ENCODE data around the gene NGB. TPM values are rescaled to one million over a fixed set of nuclear protein-coding genes. Genes with fewer than 3 reads are reported as not detected.
"Not testable (repeated sequence)": the region's sequence is repeated elsewhere in the genome, so short reads cannot be mapped to it uniquely, and the experiment has no call there.

NGB gene
- total and polyA plus RNA-seq, 7 donors, result 1.9 to 10.0 (median 9.4) TPM; not detected in 2

DNA sequence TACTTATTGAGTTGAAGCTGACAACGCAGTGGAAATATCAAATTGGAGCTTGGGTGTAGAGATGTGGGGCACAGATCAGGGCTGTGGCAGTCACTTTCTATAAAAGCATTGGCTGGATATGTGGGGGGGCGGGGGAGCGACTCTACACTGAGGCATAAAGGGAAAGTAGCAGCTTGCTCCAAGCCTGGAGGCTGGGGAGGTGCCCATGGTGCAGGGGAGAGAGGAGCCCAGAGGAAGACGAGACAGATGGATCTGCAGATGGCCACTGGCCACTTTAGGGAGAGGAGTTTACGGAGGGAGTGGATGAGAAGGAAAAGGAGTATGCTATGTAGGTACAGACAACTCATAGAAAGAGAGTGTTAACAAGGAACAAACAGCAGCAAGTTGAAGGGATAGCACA is 13.5 kb upstream of the NGB start:
- no peak overlapping the region for H3K27ac ChIP-seq
- DNase-seq, result peak; percentile 21
- WGBS, 2 donors, result 95 to 96% methylated on average over 5 of the region's 5 CpGs
- no peaks in the 10 kb centered on the region for H3K4me1 ChIP-seq
- H3K27me3 ChIP-seq, result no peaks in the 10 kb centered on the region
- TF ChIP-seq EP300 (IDR thresholded peaks at IDR 0.05) (no peak), POLR2AphosphoS5 (IDR thresholded peaks at IDR 0.05) (no peak), POLR2A (IDR thresholded peaks at IDR 0.05) (no peak), CTCF (IDR thresholded peaks at IDR 0.05) (no peak)
- H3K4me3 ChIP-seq, result no peak overlapping the region
- H3K9me3 ChIP-seq, result no peaks in the 10 kb centered on the region
- H3K36me3 ChIP-seq, result peaks cover 10 to 90% (median 57%) of the 10 kb centered on the region in 4 donors
- intact Hi-C loops (cut with DNase I), result no loop called here

DNA sequence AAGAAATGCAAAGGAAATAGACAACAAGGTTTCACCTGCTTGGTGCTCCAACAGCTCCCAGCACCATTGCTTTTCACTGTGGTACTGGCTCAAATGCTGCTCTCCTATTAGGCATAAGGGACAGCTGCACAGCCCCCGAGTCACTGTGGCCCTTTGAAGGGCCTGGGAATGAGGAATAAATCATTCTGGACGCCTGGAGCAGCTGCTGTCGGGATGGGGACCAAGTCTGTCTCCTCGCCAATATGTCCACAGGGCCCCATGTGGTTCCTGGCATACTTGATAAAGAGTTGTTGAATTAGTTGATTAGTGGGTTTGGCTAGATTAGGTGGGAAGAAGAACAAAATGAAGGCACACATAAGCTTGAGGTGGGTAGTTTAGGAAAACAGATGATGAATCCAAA is 13.1 kb upstream of the NGB start:
- Histone ChIP-seq H3K27ac (no peak overlapping the region), H3K36me3 (peaks cover 10 to 91% (median 58%) of the 10 kb centered on the region in 4 donors), H3K27me3 (no peaks in the 10 kb centered on the region), H3K9me3 (no peaks in the 10 kb centered on the region), H3K4me1 (no peaks in the 10 kb centered on the region), H3K4me3 (no peak overlapping the region)
- DNase-seq, result peak; percentile 21
- no peak for TF ChIP-seq CTCF (IDR thresholded peaks at IDR 0.05)
- TF ChIP-seq EP300 (IDR thresholded peaks at IDR 0.05), result no peak
- TF ChIP-seq POLR2A (IDR thresholded peaks at IDR 0.05), result no peak
- no peak for TF ChIP-seq POLR2AphosphoS5 (IDR thresholded peaks at IDR 0.05)
- WGBS, 2 donors, result 90 to 91% methylated on average over 4 of the region's 4 CpGs
- intact Hi-C loops (cut with DNase I), result no loop called here

GRCh38 chr14:77281852-77282410 is 10.9 kb upstream of the NGB start:
- H3K27ac ChIP-seq, result no peak overlapping the region
- WGBS, 2 donors, result 91 to 95% methylated on average over 6 of the region's 6 CpGs
- no peaks in the 10 kb centered on the region for H3K27me3 ChIP-seq
- H3K9me3 ChIP-seq, result no peaks in the 10 kb centered on the region
- H3K4me3 ChIP-seq, result no peak overlapping the region
- intact Hi-C loops (cut with DNase I), result no loop called here
- TF ChIP-seq POLR2A (IDR thresholded peaks at IDR 0.05) (no peak), CTCF (IDR thresholded peaks at IDR 0.05) (no peak), EP300 (IDR thresholded peaks at IDR 0.05) (no peak), POLR2AphosphoS5 (IDR thresholded peaks at IDR 0.05) (no peak)
- H3K4me1 ChIP-seq, result no peaks in the 10 kb centered on the region
- no peak for DNase-seq
- peaks cover 15 to 95% (median 63%) of the 10 kb centered on the region in 4 donors for H3K36me3 ChIP-seq

DNA sequence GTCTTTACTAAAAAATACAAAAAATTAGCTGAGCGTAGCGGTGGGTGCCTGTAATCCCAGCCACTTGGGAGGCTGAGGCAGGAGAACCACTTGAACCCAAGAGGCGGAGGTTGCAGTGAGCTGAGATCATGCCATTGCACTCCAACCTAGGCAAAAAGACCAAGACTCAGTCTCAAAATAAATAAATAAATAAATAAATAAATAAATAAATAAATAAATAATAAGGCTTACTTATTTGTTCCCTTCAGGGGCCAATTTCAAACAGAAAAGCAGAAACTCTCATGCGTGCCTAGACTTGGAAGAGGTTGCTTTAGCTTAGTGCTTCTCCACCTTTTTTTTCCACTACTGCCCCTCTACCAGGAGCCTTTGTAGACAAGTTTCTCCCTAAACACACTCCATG is 9.9 kb upstream of the NGB start:
- H3K27me3 ChIP-seq; H3K4me3 ChIP-seq; intact Hi-C loops (cut with DNase I); DNase-seq; H3K27ac ChIP-seq; H3K9me3 ChIP-seq; H3K4me1 ChIP-seq: not testable (repeated sequence)
- H3K36me3 ChIP-seq, result peaks cover 10 to 91% (median 54%) of the 10 kb centered on the region in 4 donors
- 97 to 99% methylated on average over 4 of the region's 4 CpGs for WGBS, 2 donors

- intact Hi-C loops (cut with DNase I), result no loop called here
- H3K36me3 ChIP-seq, result peaks cover 10 to 79% (median 47%) of the 10 kb centered on the region in 4 donors
- TF ChIP-seq CTCF (IDR thresholded peaks at IDR 0.05) (no peak), POLR2A (IDR thresholded peaks at IDR 0.05) (no peak), POLR2AphosphoS5 (IDR thresholded peaks at IDR 0.05) (no peak), EP300 (IDR thresholded peaks at IDR 0.05) (no peak)
- no peaks in the 10 kb centered on the region for H3K9me3 ChIP-seq
- no peak overlapping the region for H3K4me3 ChIP-seq
- H3K4me1 ChIP-seq, result no peaks in the 10 kb centered on the region
- DNase-seq, result no peak
- no peak overlapping the region for H3K27ac ChIP-seq
- no peaks in the 10 kb centered on the region for H3K27me3 ChIP-seq
- WGBS, 2 donors, result 90 to 95% methylated on average over 13 of the region's 13 CpGs
Observed at GRCh38 chr14:77279719-77280118, 8.7 kb upstream of the NGB start.

Measured in sigmoid colon (tissue), 7 donors.